ENCODE data around the gene FXYD3. TPM values are rescaled to one million over a fixed set of nuclear protein-coding genes. Genes with fewer than 3 reads are reported as not detected.

Gene FXYD3
- total RNA-seq, 1 donor from 2014 or later: 1.1 TPM

- TF ChIP-seq, protein P1, sequence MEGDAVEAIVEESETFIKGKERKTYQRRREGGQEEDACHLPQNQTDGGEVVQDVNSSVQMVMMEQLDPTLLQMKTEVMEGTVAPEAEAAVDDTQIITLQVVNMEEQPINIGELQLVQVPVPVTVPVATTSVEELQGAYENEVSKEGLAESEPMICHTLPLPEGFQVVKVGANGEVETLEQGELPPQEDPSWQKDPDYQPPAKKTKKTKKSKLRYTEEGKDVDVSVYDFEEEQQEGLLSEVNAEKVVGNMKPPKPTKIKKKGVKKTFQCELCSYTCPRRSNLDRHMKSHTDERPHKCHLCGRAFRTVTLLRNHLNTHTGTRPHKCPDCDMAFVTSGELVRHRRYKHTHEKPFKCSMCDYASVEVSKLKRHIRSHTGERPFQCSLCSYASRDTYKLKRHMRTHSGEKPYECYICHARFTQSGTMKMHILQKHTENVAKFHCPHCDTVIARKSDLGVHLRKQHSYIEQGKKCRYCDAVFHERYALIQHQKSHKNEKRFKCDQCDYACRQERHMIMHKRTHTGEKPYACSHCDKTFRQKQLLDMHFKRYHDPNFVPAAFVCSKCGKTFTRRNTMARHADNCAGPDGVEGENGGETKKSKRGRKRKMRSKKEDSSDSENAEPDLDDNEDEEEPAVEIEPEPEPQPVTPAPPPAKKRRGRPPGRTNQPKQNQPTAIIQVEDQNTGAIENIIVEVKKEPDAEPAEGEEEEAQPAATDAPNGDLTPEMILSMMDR (IDR thresholded peaks at IDR 0.05; ENCODE audit: borderline replicate concordance): no peak
- Histone ChIP-seq H3K27me3 (ENCODE audit: low read depth) (peaks cover 36% of the 10 kb centered on the region), H3K36me3 (no peaks in the 10 kb centered on the region), H3K4me3 (no peak overlapping the region), H3K9me3 (replicated peaks) (no peaks in the 10 kb centered on the region), H3K4me1 (peaks cover 9% of the 10 kb centered on the region), H3K27ac (replicated peaks) (no peak overlapping the region)
- DNase-seq: no peak
- intact Hi-C loops (cut with micrococcal nuclease): no loop called here
Measured at GRCh38 chr19:35093430-35093829, 22.2 kb upstream of the FXYD3 start.

DNA sequence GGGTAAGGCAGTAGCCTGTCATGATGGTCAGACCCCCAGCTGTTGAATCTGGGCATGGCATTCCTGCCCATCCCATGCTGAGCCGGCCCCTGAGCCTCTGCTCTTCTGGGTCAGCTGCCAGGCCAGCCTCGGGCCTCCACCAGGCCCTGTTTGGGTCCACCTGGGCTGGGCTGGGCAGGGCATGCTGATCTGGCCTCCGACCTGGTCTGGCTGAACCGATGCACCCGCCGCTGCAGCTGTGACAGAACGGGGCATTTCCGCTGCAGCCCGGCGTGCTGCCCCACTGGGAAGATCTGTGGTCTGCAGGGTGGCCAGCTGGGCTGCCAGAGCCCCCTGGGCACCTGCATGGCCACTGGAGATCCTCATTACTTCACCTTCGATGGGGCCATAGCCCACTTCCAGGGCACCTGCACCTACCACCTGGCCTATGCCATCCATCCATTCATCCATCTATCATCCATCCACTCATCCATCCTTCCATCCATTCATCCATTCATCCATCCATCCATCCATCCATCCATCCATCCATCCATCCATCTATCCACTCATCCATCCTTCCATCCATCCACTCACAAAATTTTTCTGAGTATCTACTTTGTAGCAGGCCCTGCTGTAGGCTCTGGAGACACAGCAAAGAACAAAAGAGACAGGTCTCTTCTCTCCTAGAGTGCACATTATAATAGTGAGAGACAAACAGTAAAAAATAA is 21.5 kb upstream of the FXYD3 start:
- no peak overlapping the region for H3K4me3 ChIP-seq
- peaks cover 29% of the 10 kb centered on the region for H3K27me3 ChIP-seq (ENCODE audit: low read depth)
- TF ChIP-seq, protein P1 (IDR thresholded peaks at IDR 0.05; ENCODE audit: borderline replicate concordance): no peak
- no peaks in the 10 kb centered on the region for H3K36me3 ChIP-seq
- no peak for DNase-seq
- H3K27ac ChIP-seq (replicated peaks): no peak overlapping the region
- intact Hi-C loops (cut with micrococcal nuclease): no loop called here
- no peaks in the 10 kb centered on the region for H3K9me3 ChIP-seq (replicated peaks)
- peaks cover 14% of the 10 kb centered on the region for H3K4me1 ChIP-seq

- TF ChIP-seq, protein P1 (IDR thresholded peaks at IDR 0.05; ENCODE audit: borderline replicate concordance): no peak
- H3K4me1 ChIP-seq: peaks cover 14% of the 10 kb centered on the region
- H3K4me3 ChIP-seq: no peak overlapping the region
- H3K27ac ChIP-seq (replicated peaks): no peak overlapping the region
- intact Hi-C loops (cut with micrococcal nuclease): no loop called here
- no peak for DNase-seq
- no peaks in the 10 kb centered on the region for H3K36me3 ChIP-seq
- H3K27me3 ChIP-seq (ENCODE audit: low read depth): peaks cover 24% of the 10 kb centered on the region
- no peaks in the 10 kb centered on the region for H3K9me3 ChIP-seq (replicated peaks)
Measured at GRCh38 chr19:35094656-35095055, 21.0 kb upstream of the FXYD3 start.

GRCh38 chr19:35095667-35096368 is 19.8 kb upstream of the FXYD3 start:
- intact Hi-C loops (cut with micrococcal nuclease): no loop called here

DNA sequence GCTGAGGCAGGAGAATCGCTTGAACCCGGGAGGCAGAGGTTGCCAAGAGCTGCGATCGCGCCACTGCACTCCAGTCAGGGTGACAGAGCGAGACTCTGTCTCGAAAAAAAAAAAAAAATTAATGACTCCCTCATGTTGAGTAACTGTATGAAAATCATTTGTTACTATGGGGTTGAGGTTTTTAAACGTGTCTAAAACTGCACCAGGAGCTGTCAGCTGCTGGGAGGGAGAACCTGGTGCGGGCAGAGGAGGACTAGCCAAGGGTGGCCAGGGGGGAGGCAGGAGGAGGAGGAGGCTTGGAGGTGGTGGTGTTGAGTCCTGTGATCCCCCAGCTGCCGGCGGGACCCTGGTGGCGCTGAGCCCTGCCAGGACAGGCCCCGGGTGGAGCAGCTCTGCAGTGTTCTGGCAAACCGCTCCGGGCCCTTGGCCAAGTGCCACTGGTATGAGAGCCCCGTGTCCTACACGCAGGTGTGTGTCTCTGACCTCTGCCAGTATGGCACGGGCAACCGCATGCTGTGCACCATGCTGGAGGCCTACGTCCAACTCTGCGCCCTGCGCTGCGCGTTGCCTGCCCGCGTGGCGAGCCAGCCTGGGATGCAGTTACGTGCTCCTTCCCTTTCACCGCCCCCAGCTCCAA is 17.1 kb upstream of the FXYD3 start:
- Histone ChIP-seq H3K4me3 (no peak overlapping the region), H3K27ac (replicated peaks) (no peak overlapping the region), H3K4me1 (peaks cover 4% of the 10 kb centered on the region), H3K9me3 (replicated peaks) (no peaks in the 10 kb centered on the region), H3K36me3 (no peaks in the 10 kb centered on the region), H3K27me3 (ENCODE audit: low read depth) (no peaks in the 10 kb centered on the region)
- intact Hi-C loops (cut with micrococcal nuclease): no loop called here
- TF ChIP-seq, protein P1 (IDR thresholded peaks at IDR 0.05; ENCODE audit: borderline replicate concordance): no peak
- DNase-seq: peak; percentile 57

More at GRCh38 chr19:35095667-35096368, 19.8 kb upstream of the FXYD3 start:
- no peak for DNase-seq
- Histone ChIP-seq H3K4me3 (no peak overlapping the region), H3K4me1 (peaks cover 7% of the 10 kb centered on the region), H3K27ac (replicated peaks) (no peak overlapping the region), H3K27me3 (ENCODE audit: low read depth) (peaks cover 12% of the 10 kb centered on the region), H3K9me3 (replicated peaks) (no peaks in the 10 kb centered on the region), H3K36me3 (no peaks in the 10 kb centered on the region)
- TF ChIP-seq, protein P1 (IDR thresholded peaks at IDR 0.05; ENCODE audit: borderline replicate concordance): no peak

Measured in left ventricle myocardium inferior (tissue), 1 donor.